SK-N-SH treated with all-trans-retinoic acid at 6 μM for 48 hours (cell line): ENCODE results near the gene AGAP4.
"Not testable (repeated sequence)": the region's sequence is repeated elsewhere in the genome, so short reads cannot be mapped to it uniquely, and the experiment has no call there.

Experiments
- RARB ChIP-seq: fragments of 250-450 bp; sonication (Bioruptor Pico); IDR thresholded peaks from 2 replicates; pipeline ENCODE4 v1.8.0; 2021; ENCODE audit warnings: mild to moderate bottlenecking, moderate library complexity
- ZFP3 ChIP-seq: fragments of 250-450 bp; sonication (Bioruptor Pico); IDR thresholded peaks from 2 replicates; pipeline ENCODE4 v1.5.0; 2020; ENCODE audit warnings: mild to moderate bottlenecking, moderate library complexity
- ZFP30 ChIP-seq: fragments of 450-650 bp; formaldehyde crosslinking; IDR thresholded peaks from 2 replicates; pipeline ENCODE4 v1.5.0; 2022; ENCODE audit warnings: mild to moderate bottlenecking, moderate library complexity
- ZNF565 ChIP-seq: fragments of 450-650 bp; formaldehyde crosslinking; conservative IDR thresholded peaks from 2 replicates; pipeline ENCODE4 v1.5.0; 2020; ENCODE audit warnings: low read depth, mild to moderate bottlenecking, moderate library complexity
- TF ChIP-seq, protein P1 (sequence below): fragments of 250-450 bp; sonication (Bioruptor Pico); IDR thresholded peaks from 2 replicates; pipeline ENCODE4 v1.5.1; 2020; ENCODE audit warnings: low read depth, mild to moderate bottlenecking, moderate library complexity

DNA sequence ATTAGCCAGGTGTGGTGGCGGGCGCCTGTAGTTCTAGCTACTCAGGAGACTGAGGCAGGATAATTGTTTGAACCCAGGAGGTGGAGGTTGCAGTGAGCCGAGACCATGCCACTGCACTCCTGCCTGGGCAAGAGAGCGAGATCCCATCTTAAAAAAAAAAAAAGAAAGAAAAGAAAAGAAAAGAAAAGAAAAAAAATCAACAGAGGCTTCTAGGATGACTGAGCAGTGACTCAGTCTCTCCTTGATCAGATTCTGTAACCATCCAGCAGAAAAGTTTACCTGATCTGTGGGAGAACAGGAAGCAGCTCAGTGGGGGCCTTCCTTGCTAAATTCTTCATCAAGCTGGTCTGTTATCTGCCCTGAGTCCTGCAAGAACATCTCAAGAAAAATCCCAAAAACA, 33.2 kb downstream of the AGAP4 start:
- TF ChIP-seq ZFP30; ZFP3 (CRISPR knock-in tag); RARB (CRISPR knock-in tag); ZNF565: not testable (repeated sequence)
- TF ChIP-seq, protein P1, sequence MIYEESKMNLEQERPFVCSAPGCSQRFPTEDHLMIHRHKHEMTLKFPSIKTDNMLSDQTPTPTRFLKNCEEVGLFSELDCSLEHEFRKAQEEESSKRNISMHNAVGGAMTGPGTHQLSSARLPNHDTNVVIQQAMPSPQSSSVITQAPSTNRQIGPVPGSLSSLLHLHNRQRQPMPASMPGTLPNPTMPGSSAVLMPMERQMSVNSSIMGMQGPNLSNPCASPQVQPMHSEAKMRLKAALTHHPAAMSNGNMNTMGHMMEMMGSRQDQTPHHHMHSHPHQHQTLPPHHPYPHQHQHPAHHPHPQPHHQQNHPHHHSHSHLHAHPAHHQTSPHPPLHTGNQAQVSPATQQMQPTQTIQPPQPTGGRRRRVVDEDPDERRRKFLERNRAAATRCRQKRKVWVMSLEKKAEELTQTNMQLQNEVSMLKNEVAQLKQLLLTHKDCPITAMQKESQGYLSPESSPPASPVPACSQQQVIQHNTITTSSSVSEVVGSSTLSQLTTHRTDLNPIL (CRISPR knock-in tag) = not testable (repeated sequence)
